ENCODE measurements around the gene INTU.
"Not testable (repeated sequence)": the region's sequence is repeated elsewhere in the genome, so short reads cannot be mapped to it uniquely, and the experiment has no call there.

Gene INTU

DNA sequence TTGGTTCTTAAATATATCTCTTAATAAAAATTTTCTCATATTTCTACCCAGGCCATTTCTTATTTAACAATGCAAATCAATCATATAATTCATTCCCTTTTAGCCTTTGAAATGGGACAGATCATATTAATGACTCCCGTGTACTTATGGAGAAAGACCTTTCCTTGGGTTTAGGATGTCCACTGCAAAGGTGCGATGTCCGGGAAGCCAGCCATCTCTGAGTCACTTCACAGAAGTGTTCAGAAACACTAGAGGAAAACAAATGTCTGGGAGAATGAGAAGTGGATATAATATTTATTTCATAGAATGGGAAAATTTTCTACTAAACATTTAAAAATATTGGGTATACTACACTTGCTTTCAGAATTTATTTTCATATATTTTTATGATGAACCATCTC, 15.3 kb downstream of the INTU start:
- DNase-seq = no peak

DNA sequence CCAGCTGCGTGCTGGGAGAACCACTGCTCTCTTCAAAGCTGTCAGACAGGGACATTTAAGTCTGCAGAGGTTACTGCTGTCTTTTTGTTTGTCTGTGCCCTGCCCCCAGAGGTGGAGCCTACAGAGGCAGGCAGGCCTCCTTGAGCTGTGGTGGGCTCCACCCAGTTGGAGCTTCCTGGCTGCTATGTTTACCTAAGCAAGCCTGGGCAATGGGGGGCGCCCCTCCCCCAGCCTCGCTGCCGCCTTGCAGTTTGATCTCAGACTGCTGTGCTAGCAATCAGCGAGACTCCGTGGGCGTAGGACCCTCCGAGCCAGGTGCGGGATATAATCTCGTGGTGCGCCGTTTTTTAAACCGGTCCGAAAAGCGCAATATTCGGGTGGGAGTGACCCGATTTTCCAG, 22.8 kb downstream of the INTU start:
- not testable (repeated sequence) for DNase-seq

DNA sequence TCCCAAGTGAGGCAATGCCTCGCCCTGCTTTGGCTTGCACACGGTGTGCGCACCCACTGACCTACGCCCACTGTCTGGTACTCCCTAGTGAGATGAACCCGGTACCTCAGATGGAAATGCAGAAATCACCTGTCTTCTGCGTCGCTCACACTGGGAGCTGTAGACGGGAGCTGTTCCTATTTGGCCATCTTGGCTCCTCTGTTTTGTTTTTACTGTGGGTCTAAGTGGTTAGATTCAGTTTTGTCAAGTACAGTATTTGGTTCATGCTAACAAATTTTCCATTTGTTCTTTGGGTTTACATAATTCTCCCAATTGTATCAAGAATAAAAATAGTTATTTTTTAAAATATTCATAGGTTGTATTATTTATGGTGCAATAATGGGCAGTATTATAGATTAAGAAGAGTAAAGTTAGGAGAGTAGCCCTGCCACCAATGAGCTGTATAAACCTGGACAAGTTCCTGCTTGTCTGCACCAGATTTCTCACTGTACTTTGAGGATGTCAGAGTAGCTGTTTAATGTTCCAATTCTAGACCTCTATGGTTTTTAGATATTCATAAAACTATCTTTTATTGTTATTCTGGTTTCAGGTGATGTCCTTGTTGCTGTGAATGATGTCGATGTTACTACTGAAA, 23.4 kb downstream of the INTU start:
- no peak for DNase-seq

DNA sequence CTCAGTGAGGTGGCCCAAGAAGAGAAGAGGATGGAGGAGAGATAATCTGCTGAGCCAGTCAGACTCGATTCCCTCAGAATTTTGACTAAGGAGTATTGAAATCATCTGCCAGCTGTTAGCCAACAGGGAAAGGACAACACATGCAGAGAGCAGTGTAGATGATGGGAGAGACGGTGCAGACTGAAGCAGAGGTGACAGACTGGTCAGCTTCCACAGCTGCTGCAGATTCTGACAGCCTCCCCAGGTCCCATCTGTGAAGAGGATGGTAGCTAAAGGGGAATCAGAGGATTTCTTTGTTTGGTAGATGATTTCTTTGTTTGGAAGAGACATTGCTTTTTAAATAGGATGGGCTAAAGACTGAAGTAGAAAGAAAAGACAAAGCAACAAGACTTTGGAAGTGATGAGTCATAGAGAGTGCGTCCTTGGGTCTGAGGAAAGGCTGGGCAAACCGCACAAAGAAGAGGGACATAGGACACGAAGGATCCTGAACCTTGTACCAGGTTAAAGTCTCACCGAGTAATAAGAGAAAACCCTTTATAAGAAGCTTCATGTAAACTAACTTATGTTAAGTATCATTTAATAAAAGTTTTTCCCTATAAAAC, 27.6 kb downstream of the INTU start:
- DNase-seq = no peak

DNA sequence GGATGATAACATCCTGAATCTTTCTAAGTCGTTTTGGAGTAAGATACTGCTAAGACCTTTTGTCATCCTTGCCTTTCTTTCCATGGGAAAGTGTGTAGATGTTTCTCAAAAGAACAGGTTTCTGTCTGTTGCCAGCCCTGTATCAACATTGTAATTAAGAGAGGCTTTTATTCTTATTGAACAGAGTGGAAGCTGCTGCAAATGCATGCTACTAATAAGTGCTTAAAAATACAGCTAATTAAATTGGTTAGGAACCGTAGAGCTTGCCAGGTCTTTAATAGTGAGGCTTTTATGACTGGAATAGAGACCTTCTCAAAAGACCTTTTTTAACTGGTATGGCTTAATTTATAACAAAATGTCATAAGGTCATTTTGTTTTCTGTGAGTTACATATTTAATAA, 34.4 kb downstream of the INTU start:
- no peak for DNase-seq

DNA sequence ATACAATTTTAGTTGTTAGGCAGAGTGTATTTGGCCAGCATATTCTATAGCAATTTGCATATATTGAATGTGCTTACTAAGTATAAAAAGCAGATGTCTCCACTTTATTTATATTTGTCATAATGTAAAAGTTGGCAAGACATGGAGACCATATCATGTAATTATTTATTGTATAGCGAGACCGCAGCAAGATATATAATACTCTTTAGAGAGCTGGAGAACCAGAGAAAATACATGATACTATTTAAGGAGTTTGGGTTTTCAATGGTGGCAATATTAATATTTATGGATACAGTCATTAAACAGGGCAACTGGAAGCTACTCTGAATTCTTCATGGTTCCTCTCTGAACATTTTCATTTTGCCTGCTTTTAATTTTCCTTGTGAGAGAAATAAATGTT, 35.0 kb downstream of the INTU start:
- no peak for DNase-seq

DNA sequence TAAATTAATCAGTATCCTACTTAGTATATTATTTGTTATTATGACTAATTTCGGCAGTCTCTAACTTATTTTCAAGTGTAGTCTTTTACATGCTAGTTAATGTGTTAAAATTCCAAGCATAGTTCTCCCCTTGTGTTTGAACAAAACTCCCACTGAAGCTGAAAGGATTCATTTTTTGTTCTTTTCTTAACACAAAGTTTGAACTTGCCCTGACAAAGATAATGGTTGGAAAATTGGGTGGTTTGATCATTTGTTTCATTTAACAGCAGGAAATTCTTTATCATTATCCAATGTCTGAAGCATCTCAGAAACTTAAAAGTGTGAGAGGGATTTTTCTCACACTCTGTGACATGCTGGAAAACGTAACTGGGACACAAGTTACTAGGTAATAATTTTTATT, 36.0 kb downstream of the INTU start:
- no peak for DNase-seq

DNA sequence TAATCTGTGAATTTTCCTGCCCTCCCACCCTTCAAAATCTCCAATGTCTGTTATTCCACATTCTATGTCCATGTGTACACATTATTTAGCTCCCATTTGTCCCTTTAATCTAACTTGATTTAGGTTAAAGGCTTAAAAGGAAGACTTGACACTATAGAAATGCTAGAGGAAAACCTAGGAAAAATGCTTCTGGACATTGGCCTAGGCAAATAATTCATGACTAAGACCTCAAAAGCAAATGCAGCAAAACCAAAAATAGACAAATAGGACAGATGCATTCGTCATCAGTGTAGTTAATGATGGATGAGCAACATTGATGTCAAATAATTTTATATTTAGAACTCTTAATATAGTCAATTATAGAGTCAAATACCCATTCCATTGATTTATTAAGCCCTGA, 36.9 kb downstream of the INTU start:
- DNase-seq = no peak

DNA sequence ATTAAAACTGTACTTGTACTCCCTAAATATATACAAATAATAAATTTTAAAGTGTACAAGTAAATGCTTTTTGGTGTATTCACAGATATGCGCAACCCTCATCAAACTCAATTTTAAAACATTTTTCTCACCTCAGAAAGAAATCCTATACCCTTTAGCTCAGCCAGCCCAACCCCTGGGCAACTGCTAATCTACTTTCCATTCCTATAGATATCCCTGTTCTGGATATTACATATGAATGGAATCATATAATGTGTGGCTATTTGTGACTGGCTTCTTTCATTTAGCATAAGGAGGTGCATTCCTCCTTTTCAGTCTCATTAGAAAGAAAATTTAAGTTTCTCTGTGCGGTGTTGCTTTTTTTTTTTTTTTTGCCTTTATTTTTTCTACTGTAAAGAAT, 39.4 kb downstream of the INTU start:
- no peak for DNase-seq

DNA sequence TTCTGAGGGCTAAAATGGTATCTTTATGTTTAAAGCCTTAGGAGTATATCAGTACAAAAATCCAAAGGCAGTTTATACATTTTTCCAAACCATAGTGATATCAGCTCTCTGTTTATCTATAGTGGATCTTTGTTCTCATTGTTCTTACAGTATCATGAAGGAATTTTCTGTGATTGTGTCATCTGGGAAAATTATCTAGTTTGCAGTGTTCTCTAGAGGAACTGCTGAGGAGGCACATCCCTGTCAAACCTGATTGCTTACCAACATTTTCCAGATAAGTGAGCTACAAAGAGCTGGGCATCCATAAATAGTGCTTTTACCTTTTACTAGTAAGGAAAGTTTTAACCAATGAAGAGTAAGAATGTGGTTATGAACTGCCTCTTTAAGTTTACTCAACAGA, 52.5 kb downstream of the INTU start:
- no peak for DNase-seq

DNA sequence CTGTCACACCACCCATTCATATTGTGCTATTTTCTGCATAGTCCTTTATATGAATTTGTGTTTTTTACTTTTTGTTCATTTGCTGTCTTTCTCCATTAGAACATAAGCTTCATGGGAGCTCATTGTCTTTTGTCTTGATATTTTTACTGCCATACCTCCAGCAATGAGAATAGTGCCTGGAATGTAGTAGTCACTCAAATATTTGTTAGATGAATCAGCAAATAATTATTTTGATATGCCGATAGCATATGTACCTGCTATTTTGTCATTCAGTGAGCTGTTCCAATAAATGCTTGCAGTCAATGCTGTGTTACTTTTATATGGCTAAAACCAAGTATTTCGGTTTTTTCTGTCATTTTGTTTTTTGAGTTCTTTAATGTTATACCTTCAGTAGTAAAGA, 53.9 kb downstream of the INTU start:
- DNase-seq = no peak

DNA sequence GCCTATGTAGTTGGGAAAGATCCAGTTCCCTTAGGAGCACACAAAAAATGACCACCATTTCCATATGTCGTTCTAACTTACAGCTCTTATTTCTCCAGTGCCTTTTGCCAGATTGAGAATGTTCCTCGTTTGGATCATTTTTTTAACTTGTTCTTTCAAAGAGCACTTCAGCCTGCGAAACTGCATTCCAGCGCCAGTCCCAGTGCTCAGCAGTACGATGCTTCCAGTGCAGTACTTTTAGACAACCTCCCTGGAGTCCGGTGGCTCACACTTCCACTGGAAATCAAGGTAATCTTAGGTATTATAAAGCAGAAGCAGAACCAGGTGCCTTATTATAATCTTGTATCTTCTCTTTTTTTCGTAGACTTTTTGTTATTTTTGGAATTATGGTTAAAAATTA, 54.8 kb downstream of the INTU start:
- DNase-seq = no peak

DNA sequence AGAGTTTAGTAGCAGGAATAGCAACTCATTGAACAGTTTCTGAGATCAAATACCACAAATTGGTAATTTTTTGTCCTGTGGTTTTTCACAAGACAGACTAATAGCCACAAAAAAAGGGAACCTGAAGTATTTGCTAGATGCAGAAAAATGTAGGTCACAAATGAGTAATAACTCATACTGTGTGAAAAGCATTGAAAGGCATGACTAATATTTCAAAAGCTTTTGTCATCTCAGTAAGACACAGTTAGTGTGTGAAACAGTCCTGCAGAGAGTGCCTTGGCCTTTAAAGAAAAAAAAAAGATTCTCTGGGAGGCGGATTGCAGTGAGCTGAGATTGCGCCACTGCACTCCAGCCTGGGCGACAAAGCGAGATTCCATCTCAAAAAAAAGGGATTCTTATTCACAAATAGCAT, 66.0 kb downstream of the INTU start:
- no peak for DNase-seq

DNA sequence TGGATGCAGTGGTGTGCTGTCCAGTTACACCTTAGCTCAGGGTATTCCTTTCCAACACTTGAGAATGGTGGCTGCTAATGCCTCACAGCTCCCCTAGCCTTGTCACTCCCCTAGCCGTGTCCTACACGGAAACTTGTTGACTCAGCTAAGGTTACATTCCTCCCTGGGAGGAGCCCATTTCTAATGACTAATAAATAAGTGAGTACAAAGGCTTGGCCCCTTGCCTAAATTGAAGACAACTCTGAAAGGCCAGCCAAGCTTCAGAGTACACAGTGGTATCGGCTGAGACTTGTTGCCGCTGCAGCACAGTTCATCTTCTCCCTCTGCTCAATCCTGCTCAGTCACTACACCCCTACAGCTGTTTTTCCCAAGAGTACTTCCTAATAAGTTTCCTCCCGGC, 76.2 kb downstream of the INTU start:
- no peak for DNase-seq

DNA sequence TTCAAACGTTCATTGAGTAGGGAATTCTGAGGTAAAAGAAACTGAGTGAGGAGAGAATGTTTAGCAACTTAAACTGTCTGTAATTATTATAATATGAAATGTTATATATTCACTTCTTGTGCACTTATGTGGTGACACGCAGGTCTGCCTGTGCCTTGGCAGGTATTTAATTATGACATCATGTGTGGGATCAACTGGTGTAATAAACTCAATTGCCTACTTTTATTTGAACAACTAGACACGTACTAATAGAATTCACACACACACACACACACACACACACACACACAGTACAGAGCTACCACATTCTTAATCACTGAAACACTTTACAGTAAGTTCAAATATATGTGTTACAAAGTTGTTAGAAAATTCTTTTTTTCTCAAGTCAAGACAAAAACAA, 76.7 kb downstream of the INTU start:
- no peak for DNase-seq

DNA sequence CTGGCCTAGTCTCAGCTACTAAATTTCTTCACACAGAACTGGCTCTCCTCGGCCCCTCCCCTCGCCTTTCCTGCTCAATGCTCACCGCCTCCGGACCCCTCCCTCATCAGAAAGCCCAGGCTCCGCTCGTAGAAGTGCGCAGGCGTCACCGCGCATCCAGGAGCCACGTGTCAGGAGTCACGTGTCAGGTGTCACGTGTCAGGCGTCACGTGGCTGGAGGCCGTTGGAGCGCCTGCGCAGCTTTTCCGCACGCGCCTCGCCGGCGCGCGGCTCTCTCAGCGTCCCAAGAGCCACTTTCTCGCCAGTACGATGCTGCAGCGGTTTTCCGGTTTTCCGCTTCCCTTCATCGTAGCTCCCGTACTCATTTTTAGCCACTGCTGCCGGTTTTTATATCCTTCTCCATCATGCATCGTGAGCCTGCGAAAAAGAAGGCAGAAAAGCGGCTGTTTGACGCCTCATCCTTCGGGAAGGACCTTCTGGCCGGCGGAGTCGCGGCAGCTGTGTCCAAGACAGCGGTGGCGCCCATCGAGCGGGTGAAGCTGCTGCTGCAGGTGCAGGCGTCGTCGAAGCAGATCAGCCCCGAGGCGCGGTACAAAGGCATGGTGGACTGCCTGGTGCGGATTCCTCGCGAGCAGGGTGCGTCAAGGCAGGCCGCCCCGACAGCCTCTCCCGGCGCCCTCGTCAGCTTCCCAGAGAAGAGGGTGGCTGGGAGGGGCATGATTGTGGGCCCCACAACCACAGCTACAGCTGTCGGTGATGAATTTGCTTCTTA, 97.6 kb downstream of the INTU start, which contains the start of gene SLC25A31:
TSS of gene SLC25A31 (plus strand) at position 259 of the 772 bp plus-strand sequence. CDS start at position 405, 146 bp downstream.
- no peak for DNase-seq

DNA sequence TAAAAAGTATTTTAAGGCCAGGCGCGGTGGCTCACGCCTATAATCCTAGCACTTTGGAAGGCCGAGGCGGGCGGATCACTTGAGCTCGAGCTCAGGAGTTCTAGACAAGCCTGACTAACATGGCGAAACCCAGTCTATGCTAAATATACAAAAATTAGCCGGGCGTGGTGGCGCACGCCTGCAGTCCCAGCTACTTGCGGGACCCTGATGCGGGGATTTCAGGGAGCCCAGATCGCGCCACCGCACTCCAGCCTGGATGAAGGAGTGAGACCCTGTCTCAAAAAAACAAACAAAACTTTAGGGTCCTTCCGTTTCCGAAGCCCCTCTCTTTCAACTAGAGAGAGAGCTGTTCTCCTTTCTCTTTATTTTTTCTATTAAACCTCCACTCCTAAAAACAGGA, 98.6 kb downstream of the INTU start:
- DNase-seq = no peak

DNA sequence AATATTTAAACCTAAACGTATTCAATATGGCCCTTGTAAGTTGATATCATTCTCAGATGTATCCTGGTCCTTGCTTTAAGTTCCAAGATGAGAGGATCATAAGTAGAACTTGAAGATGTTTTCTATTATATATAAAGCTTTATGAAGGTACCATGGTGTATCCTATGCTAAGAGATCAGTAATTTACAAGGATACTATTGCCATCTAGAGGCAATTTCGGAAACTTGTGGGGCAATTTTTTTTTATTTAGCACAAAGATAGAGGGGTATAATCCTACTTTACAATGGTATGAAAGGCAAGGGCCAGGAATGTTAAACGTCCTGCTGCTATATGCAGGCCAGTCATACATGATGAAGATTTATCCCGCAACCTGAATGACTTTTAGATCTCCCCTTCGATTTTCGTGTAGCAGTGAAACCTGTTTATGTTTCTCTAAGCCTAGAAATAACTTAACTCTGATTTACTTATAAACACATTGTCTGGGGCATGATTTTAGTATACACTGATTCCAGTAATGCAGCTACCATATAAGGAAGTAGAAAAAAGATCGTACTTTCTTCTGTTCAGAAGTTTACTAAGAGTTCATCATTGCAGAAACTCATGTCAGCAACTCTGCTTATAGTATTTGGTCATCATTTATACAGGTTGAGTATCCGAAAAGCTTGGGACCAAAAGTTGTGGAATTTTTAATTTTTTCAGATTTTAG, 100.0 kb downstream of the INTU start:
- no peak for DNase-seq

DNA sequence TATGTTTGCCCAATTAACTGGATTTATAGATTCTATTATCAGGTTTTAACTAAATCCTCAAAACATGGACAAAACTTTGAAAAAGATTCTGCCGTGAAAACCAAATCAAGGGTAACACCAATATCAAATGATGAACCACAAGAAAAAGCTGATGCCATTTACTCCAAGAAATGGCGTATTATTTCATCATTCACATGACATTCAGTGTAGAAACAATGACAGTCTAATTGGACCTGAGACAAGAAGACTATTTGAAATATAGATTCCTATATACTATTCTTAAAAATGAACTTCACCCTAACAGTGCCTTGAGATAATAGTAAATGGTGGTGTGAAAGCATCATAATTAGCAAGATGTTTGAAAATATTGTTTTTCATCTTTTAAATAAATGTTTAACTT, 102.2 kb downstream of the INTU start:
- no peak for DNase-seq

DNA sequence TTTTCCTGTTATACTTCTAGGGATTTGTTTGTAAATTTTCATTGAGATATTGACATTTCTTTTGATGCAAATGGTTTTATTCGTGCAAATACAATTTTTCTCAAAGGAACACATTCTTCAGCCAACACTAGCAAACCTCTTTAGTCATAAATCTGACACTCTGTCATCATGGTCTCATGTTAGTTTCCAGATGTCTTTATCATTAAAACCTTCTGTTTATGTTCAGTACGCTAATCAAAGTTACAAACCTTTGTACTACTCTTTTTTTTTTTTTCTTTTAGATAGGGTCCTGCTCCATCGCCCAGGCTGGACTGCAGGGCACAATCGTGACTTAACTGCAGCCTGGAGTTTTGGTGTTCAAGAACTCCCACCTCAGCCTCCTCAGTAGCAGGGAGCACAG, 104.5 kb downstream of the INTU start:
- DNase-seq = no peak

DNA sequence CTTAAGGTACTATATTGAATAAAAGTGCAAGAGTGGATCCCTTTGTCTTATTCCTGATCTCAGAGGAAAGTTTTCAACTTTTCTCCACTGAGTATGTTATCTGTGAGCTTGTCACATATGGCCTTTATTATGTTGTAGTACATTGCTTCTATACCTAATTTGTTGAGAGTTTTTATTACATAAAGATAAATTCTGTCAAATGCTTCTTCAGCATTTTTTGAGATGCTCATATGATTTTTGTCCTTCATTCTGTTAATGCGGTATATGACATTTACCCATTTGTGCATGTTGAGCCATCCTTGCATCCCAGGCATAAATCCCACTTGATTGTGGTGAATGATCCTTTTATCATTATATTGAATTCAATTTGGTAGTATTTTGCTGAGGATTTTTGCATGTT, 108.5 kb downstream of the INTU start:
- DNase-seq = no peak

DNA sequence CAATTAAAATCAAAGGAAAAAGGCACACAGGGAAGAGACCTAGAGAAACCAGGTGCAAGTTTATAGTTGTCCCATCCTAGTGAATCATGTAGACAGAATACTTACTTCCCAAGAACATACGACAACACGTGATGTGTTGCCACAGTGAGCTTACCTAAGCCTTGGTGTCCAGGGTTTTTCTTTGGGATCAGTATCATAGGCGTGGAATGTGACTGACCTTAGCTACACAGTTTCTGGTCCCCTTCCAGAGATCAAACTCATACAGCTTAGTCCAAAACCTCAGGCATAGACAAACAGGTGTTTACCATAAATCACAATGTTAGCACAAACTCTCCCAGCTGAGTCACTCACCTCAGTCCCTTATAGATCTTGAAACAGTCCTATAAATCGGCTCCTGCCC, 115.1 kb downstream of the INTU start:
- no peak for DNase-seq

DNA sequence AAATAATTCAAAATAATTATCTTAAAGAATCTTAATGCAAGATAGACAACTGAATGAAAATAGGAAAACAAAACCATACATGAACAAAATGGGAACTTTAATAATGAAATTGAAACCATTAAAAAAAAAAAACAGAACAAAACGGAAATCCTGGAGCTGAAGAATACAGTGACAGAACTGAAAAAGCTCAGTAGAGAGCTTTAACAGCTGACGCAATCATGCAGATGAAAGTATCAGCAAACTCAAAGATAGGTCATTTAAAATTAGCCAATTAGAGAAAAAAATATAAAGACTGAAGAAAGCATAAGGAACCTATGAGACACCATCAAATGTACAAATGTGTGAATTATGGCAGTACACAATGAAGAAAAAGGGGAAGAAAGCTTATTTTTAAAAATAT, 116.2 kb downstream of the INTU start:
- no peak for DNase-seq

DNA sequence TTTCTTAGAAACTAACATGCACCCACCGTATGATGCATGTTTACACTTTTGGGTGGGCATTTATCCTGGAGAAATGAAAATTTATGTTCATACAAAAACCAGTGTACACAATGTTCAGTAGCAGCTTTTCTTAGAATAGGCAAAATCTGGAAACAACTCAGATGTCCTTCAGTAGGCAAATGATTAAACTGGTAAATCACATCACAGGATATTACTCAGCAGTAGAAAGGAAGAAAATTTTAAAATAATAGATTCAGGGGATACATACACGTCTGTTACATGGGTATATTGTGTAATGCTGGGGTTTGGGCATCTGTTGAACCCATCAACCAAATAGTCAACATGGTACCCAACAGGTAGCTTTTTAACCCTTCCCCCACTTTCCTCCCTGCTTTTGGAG, 124.1 kb downstream of the INTU start:
- DNase-seq = no peak
